Keratinocyte (primary cell): Measurements from ENCODE around the gene MCM10.
"Not testable (repeated sequence)": the region's sequence is repeated elsewhere in the genome, so short reads cannot be mapped to it uniquely, and the experiment has no call there.

ENCODE experiments used
- CTCF ChIP-seq, 3 experiments: IDR thresholded peaks in 1 of 3; conservative IDR thresholded peaks in 1 of 3; optimal IDR thresholded peaks in 1 of 3; 2 replicates in 2 of 3; 3 replicates in 1 of 3; pipeline versions ENCODE3 to v1.5.1; 2011; ENCODE audit warnings: low read length in 3 of 3, mild to moderate bottlenecking in 3 of 3, moderate library complexity in 2 of 3, control low read depth in 1 of 3, inconsistent platforms in 1 of 3; ENCODE audit not compliant: insufficient read depth in 2 of 3; ENCODE audit errors: extremely low read depth in 1 of 3
- EZH2 ChIP-seq: IDR thresholded peaks from one replicate; pipeline ENCODE4 v1.6.1; 2012; ENCODE audit warnings: inconsistent platforms, mild to moderate bottlenecking, low read length, moderate library complexity

DNA sequence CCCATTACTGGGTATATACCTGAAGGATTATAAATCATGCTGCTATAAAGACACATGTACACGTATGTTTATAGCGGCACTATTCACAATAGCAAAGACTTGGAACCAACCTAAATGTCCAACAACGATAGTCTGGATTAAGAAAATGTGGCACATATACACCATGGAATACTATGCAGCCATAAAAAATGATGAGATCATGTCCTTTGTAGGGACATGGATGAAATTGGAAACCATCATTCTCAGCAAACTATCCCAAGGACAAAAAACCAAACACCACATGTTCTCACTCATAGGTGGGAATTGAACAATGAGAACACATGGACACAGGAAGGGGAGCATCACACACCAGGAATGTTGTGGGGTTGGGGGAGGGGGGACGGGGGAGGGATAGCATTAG is 5.5 kb upstream of the MCM10 start:
- TF ChIP-seq CTCF (optimal IDR thresholded peaks at IDR 0.05 in 1 of 3, IDR thresholded peaks at IDR 0.05 in 1 of 3, conservative IDR thresholded peaks at IDR 0.05 in 1 of 3; ENCODE audit: extremely low read depth in 1 of 3, insufficient read depth in 2 of 3, low read length in 3 of 3); EZH2: not testable (repeated sequence)
